Measurements from ENCODE around the gene CRCP. TPM values are rescaled to one million over a fixed set of nuclear protein-coding genes. Genes with fewer than 3 reads are reported as not detected.
"Not testable (repeated sequence)": the region's sequence is repeated elsewhere in the genome, so short reads cannot be mapped to it uniquely, and the experiment has no call there.

Gene CRCP
- 10 to 100 TPM; 18.7 to 50.4 (median 45.7) TPM for total RNA-seq

- DNase-seq = peak; percentile 29
- H3K27me3 ChIP-seq = no peaks in the 10 kb centered on the region
- peak in 1 of 4 donors; percentile 42 for TF ChIP-seq POLR2A (IDR thresholded peaks at IDR 0.05)
- peak in 3 of 6 experiments; percentile 6 to 41 (median 24) for TF ChIP-seq CTCF (IDR thresholded peaks at IDR 0.05)
- peak within 1 kb of the TSS; percentile 64 to 98 (median 92) for H3K4me3 ChIP-seq
- H3K4me1 ChIP-seq = peaks cover 21 to 57% (median 38%) of the 10 kb centered on the region in 3 donors
- 0 to 1% methylated on average over 25 of the region's 67 CpGs for WGBS, 2 donors
- H3K27ac ChIP-seq = peak within 1 kb of the TSS; percentile 95 to 99 (median 98)
- H3K9me3 ChIP-seq = no peaks in the 10 kb centered on the region
- intact Hi-C loops (cut with DNase I) = no loop called here
- peaks cover 0 to 4% (median 0%) of the 10 kb centered on the region in 3 donors for H3K36me3 ChIP-seq
Measured at GRCh38 chr7:66114743-66115649, at the start of gene CRCP. TSS of gene CRCP (plus strand) at chr7:66114847. CDS start at chr7:66114963, 116 bp downstream.

DNA sequence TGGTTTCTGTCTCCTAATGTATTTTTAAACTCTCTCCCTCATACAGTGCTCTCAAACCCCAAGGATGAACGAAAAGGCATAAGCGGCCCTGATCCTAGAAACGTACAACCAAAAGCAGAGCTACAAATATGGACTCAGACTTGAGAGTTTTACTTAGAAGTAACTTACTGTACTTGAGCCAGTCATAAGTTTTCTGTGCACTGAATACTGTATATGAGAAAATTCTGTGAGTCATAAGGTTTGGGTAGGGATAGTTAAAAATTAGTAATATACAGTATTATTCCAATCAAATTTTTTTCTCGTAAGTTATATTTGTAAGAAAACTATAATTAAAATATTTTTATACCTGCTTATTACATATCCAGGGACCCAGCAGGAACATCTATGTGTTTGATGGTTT, 44.9 kb upstream of the CRCP start:
- no peak for DNase-seq
- WGBS, 2 donors = 79 to 98% methylated on average over 4 of the region's 4 CpGs
- Histone ChIP-seq H3K36me3 (no peaks in the 10 kb centered on the region), H3K9me3 (no peaks in the 10 kb centered on the region), H3K4me3 (no peak overlapping the region), H3K4me1 (no peaks in the 10 kb centered on the region), H3K27me3 (no peaks in the 10 kb centered on the region), H3K27ac (no peak overlapping the region)
- no peak for TF ChIP-seq CTCF (IDR thresholded peaks at IDR 0.05)
- no peak for TF ChIP-seq POLR2A (IDR thresholded peaks at IDR 0.05)
- intact Hi-C loops (cut with DNase I) = no loop called here

DNA sequence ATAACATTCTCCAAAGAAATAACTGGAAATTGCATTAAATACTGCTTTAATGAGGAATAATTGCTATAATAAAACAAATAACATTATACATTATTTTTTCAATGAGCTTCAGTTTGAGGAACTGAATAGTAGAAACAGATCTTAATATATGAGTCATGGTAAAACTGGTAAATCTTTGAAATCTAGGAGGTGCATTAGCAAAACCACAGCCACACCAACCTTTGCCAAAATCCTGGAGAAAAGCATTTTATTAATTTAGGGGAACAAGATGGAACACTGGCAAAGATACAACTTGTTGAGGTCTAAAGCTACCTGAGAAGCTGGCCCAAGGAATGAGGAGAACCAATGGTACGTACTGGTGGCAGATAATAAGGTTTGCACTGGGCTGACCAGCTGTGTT, 44.4 kb upstream of the CRCP start:
- 88 to 100% methylated on average over 1 of the region's 1 CpG for WGBS, 2 donors
- no peak for TF ChIP-seq CTCF (IDR thresholded peaks at IDR 0.05)
- no peak for TF ChIP-seq POLR2A (IDR thresholded peaks at IDR 0.05)
- H3K4me3 ChIP-seq = no peak overlapping the region
- peaks cover 0 to 3% (median 0%) of the 10 kb centered on the region in 3 donors for H3K4me1 ChIP-seq
- intact Hi-C loops (cut with DNase I) = no loop called here
- no peaks in the 10 kb centered on the region for H3K36me3 ChIP-seq
- no peaks in the 10 kb centered on the region for H3K27me3 ChIP-seq
- H3K27ac ChIP-seq = no peak overlapping the region
- H3K9me3 ChIP-seq = no peaks in the 10 kb centered on the region
- DNase-seq = no peak

GRCh38 chr7:66072208-66072607, 42.4 kb upstream of the CRCP start:
- H3K27ac ChIP-seq; intact Hi-C loops (cut with DNase I); H3K9me3 ChIP-seq; H3K4me3 ChIP-seq; H3K27me3 ChIP-seq; DNase-seq; H3K36me3 ChIP-seq: not testable (repeated sequence)
- 53 to 62% methylated on average over 6 to 7 of the region's 7 CpGs for WGBS, 2 donors
- peaks cover 11 to 18% (median 12%) of the 10 kb centered on the region in 3 donors for H3K4me1 ChIP-seq

DNA sequence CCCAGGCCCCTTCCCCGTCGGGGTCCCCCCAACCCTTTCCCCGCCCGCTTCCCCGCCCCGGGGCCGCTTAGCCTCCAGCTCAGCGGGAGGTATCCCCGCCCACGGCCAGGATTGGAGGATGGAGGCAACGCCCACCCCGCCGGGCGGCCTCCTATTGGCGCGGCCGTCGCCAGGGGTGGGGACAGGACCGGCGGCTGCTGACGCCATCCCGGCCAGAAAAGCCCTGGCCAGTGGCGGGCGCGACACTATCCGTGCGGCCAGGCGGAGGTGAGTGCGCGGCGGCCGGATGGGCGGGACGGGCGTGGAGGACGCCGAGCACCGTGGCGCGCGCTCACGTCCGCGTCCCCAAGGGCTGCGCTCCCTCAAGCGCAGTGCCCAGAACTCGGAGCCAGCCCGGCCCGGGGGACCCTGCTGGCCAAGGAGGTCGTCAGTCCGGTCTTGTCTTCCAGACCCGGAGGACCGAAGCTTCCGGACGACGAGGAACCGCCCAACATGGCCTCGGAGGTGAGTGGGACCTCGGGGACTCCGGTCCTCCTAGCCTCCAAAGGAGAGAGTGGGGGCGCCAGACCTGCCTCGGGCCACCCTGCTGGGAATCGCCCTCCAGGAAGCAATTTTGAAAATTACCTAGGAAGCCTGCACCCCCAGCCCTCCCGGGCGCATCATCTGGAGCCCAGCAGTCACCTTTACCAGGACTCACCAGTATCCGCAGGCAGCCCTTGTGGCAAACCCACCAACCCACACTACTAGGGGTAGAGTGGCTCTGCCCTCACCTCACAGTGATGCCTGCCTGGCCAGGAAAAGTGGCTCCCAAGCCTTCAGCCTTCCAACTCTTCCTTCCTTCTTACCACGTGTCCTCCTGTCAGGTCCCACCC, 38.8 kb upstream of the CRCP start, which contains the start of gene ASL:
TSS of gene ASL (plus strand) at position 230 of the 872 bp plus-strand sequence. CDS start at position 493, 263 bp downstream.
- WGBS, 2 donors = 0 to 1% methylated on average over 1 to 8 of the region's 67 CpGs
- TF ChIP-seq CTCF (IDR thresholded peaks at IDR 0.05) (peak in 1 of 6 experiments; percentile 4), POLR2A (IDR thresholded peaks at IDR 0.05) (peak in 2 of 4 donors; percentile 75 to 86)
- intact Hi-C loops (cut with DNase I) = no loop called here
- peak; percentile 50 for DNase-seq
- Histone ChIP-seq H3K27me3 (no peaks in the 10 kb centered on the region), H3K36me3 (peaks cover 0 to 25% (median 0%) of the 10 kb centered on the region in 3 donors), H3K9me3 (no peaks in the 10 kb centered on the region), H3K4me1 (peaks cover 11 to 30% (median 12%) of the 10 kb centered on the region in 3 donors), H3K27ac (peak within 1 kb of the TSS; percentile 60 to 88 (median 80)), H3K4me3 (peak within 1 kb of the TSS; percentile 56 to 91 (median 72))
